ENCODE measurements around the gene NAV2. TPM values are rescaled to one million over a fixed set of nuclear protein-coding genes. Genes with fewer than 3 reads are reported as not detected.

Gene NAV2
- total RNA-seq, 1 donor from 2014 or later, result 9.6 TPM

- H3K9me3 Mint-ChIP-seq, result no peaks in the 10 kb centered on the region
- Histone ChIP-seq H4K20me1 (ENCODE audit: low read depth) (peaks cover 23% of the 10 kb centered on the region), H2AFZ (replicated peaks) (no peak overlapping the region), H3K79me2 (ENCODE audit: low read depth) (no peaks in the 10 kb centered on the region), H3K4me3 (no peak overlapping the region), H3K9me3 (ENCODE audit: low read depth) (no peaks in the 10 kb centered on the region), H3K27me3 (peaks cover 33% of the 10 kb centered on the region), H3F3A (ENCODE audit: low read depth) (peaks cover 8% of the 10 kb centered on the region), H3K4me2 (no peak overlapping the region), H3K4me1 (peaks cover 4% of the 10 kb centered on the region), H3K36me3 (no peaks in the 10 kb centered on the region), H3K27ac (no peak overlapping the region), H3K9ac (no peak overlapping the region)
- DNase-seq (ENCODE audit: low spot score), result no peak
- no peak overlapping the region for H3K4me3 Mint-ChIP-seq
- H3K27ac Mint-ChIP-seq, result no peak overlapping the region
- TF ChIP-seq EZH2phosphoT487 (IDR thresholded peaks at IDR 0.05) (no peak), EZH2 (IDR thresholded peaks at IDR 0.05) (no peak)
- TF ChIP-seq, protein P1, sequence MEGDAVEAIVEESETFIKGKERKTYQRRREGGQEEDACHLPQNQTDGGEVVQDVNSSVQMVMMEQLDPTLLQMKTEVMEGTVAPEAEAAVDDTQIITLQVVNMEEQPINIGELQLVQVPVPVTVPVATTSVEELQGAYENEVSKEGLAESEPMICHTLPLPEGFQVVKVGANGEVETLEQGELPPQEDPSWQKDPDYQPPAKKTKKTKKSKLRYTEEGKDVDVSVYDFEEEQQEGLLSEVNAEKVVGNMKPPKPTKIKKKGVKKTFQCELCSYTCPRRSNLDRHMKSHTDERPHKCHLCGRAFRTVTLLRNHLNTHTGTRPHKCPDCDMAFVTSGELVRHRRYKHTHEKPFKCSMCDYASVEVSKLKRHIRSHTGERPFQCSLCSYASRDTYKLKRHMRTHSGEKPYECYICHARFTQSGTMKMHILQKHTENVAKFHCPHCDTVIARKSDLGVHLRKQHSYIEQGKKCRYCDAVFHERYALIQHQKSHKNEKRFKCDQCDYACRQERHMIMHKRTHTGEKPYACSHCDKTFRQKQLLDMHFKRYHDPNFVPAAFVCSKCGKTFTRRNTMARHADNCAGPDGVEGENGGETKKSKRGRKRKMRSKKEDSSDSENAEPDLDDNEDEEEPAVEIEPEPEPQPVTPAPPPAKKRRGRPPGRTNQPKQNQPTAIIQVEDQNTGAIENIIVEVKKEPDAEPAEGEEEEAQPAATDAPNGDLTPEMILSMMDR (IDR thresholded peaks at IDR 0.05), result no peak
- peaks cover 27% of the 10 kb centered on the region for H3K4me1 Mint-ChIP-seq
- peaks cover 2% of the 10 kb centered on the region for H3K27me3 Mint-ChIP-seq (ENCODE audit: insufficient read depth, low read depth)
- peaks cover 16% of the 10 kb centered on the region for H3K36me3 Mint-ChIP-seq
Observed at GRCh38 chr11:19995145-19995544, 282.5 kb downstream of the NAV2 start.

DNA sequence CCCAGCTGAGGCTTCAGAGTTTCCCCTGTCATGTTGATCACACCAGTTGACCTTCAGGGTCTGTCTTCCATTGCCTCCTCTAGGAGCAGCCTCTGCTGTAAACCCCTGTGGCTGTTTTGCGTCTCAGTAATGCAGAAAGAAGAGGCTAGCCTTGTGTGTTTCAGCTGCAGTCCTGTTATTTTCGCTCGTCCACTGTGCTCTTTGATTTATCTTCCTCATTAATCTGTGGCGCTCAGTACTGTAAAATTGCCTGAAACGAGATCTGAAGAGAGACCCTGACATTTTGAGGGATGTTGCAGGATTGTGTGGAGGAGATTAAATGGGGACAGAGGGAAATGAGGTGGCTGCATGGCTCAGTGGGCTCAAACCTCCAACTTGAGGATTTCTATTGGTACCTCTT is 283.9 kb downstream of the NAV2 start:
- H3K27ac ChIP-seq, result no peak overlapping the region
- Mint-ChIP-seq H3K4me1 (peaks cover 41% of the 10 kb centered on the region), H3K9me3 (no peaks in the 10 kb centered on the region), H3K27me3 (ENCODE audit: insufficient read depth, low read depth) (peaks cover 6% of the 10 kb centered on the region), H3K36me3 (peaks cover 16% of the 10 kb centered on the region), H3K27ac (no peak overlapping the region), H3K4me3 (no peak overlapping the region)
- DNase-seq (ENCODE audit: low spot score), result no peak
- H2AFZ ChIP-seq (replicated peaks), result no peak overlapping the region
- no peaks in the 10 kb centered on the region for H3K36me3 ChIP-seq
- H3K79me2 ChIP-seq (ENCODE audit: low read depth), result no peaks in the 10 kb centered on the region
- no peak for TF ChIP-seq EZH2 (IDR thresholded peaks at IDR 0.05)
- TF ChIP-seq, protein P1 (IDR thresholded peaks at IDR 0.05), result no peak
- TF ChIP-seq EZH2phosphoT487 (IDR thresholded peaks at IDR 0.05), result no peak
- H4K20me1 ChIP-seq (ENCODE audit: low read depth), result peaks cover 37% of the 10 kb centered on the region
- H3K4me1 ChIP-seq, result peaks cover 18% of the 10 kb centered on the region
- peaks cover 22% of the 10 kb centered on the region for H3F3A ChIP-seq (ENCODE audit: low read depth)
- H3K9ac ChIP-seq, result no peak overlapping the region
- peaks cover 42% of the 10 kb centered on the region for H3K27me3 ChIP-seq
- no peaks in the 10 kb centered on the region for H3K9me3 ChIP-seq (ENCODE audit: low read depth)
- no peak overlapping the region for H3K4me2 ChIP-seq
- no peak overlapping the region for H3K4me3 ChIP-seq

DNA sequence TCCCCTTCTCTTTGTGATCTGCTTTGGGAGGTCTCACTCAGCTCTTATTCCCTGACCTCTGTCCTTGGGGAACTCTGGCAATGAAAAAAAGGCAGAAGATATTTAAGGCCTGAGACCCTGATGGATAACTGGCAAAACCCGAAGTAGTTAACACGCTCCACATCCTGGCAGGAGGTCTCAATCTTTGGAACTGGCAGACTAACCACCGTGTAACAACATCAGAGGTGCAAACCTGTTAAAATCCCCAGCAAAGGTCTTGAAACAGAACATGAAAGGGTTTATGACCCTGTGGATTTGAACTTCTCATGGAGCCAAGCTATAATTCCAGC is 287.3 kb downstream of the NAV2 start:
- peak overlapping the region; percentile 95 for H3K27ac Mint-ChIP-seq
- H3K4me3 ChIP-seq, result no peak overlapping the region

More for the DNA sequence above, 287.3 kb downstream of the NAV2 start:
- Histone ChIP-seq H3F3A (ENCODE audit: low read depth) (peaks cover 28% of the 10 kb centered on the region), H3K4me1 (peaks cover 23% of the 10 kb centered on the region), H3K79me2 (ENCODE audit: low read depth) (no peaks in the 10 kb centered on the region), H3K36me3 (no peaks in the 10 kb centered on the region), H3K9ac (no peak overlapping the region), H3K9me3 (ENCODE audit: low read depth) (no peaks in the 10 kb centered on the region), H4K20me1 (ENCODE audit: low read depth) (peaks cover 61% of the 10 kb centered on the region), H3K27me3 (peaks cover 63% of the 10 kb centered on the region), H3K4me2 (peak overlapping the region; percentile 69), H3K27ac (no peak overlapping the region), H2AFZ (replicated peaks) (no peak overlapping the region)
- TF ChIP-seq EZH2 (IDR thresholded peaks at IDR 0.05), result no peak
- TF ChIP-seq EZH2phosphoT487 (IDR thresholded peaks at IDR 0.05), result no peak
- TF ChIP-seq, protein P1 (IDR thresholded peaks at IDR 0.05), result no peak
- no peaks in the 10 kb centered on the region for H3K9me3 Mint-ChIP-seq
- H3K4me3 Mint-ChIP-seq, result peak overlapping the region; percentile 64
- no peak for DNase-seq (ENCODE audit: low spot score)
- H3K36me3 Mint-ChIP-seq, result peaks cover under 1% of the 10 kb centered on the region
- H3K4me1 Mint-ChIP-seq, result peaks cover 71% of the 10 kb centered on the region
- peaks cover 6% of the 10 kb centered on the region for H3K27me3 Mint-ChIP-seq (ENCODE audit: insufficient read depth, low read depth)

Measured in neural progenitor cell (in vitro differentiated cells).